CD8-positive, alpha-beta memory T cell (primary cell): ENCODE data around the gene PRDM16. TPM values are rescaled to one million over a fixed set of nuclear protein-coding genes. Genes with fewer than 3 reads are reported as not detected.
A peak's percentile ranks its signal among the peaks of the same experiment; 100 is the strongest.

Source experiments
- CTCF ChIA-PET: fragments of 350-600 bp; sonication (Branson Sonifier 250); formaldehyde crosslinking; loops from one replicate; lab custom pipeline; 2021; ENCODE audit warnings: antibody characterized with exemption; lab: Charles Lee
- POLR2A ChIA-PET: fragments of 350-600 bp; sonication (Branson Sonifier 250); formaldehyde crosslinking; loops from one replicate; lab custom pipeline; 2021; ENCODE audit warnings: antibody characterized with exemption; lab: Charles Lee
- DNase-seq, 5 donors: peaks; one replicate each; pipeline versions ENCODE4 v3.0.0 to v3.0.0-alpha.2; 2020 to 2022; ENCODE audit warnings: mixed read lengths in 1 of 5
- H3K27ac ChIP-seq: one replicate; pipeline ENCODE4 v1.7.0; 2013; ENCODE audit warnings: low read depth, mild to moderate bottlenecking, low read length, moderate library complexity
- H3K27me3 ChIP-seq: 2 replicates; pipeline ENCODE4 v1.7.0; 2013; ENCODE audit warnings: low read length, mild to moderate bottlenecking; ENCODE audit not compliant: insufficient read depth, poor library complexity, severe bottlenecking
- H3K36me3 ChIP-seq: 2 replicates; pipeline ENCODE4 v1.7.0; 2013; ENCODE audit warnings: mild to moderate bottlenecking, low read length, moderate library complexity; ENCODE audit not compliant: insufficient read depth
- H3K4me1 ChIP-seq: 2 replicates; pipeline ENCODE4 v1.7.0; 2013; ENCODE audit warnings: mild to moderate bottlenecking, low read length, moderate library complexity; ENCODE audit not compliant: insufficient read depth
- H3K4me3 ChIP-seq: 2 replicates; pipeline ENCODE4 v1.7.0; 2013; ENCODE audit warnings: mild to moderate bottlenecking, low read length
- H3K9me3 ChIP-seq: 2 replicates; pipeline ENCODE4 v1.7.0; 2013; ENCODE audit warnings: mild to moderate bottlenecking, low read length
- H3K27ac Mint-ChIP-seq, 8 donors: one replicate each; pipeline ENCODE4 v1.8.0; 2020 to 2021; ENCODE audit warnings: mixed read lengths in 8 of 8, mild to moderate bottlenecking in 6 of 8, inconsistent platforms in 3 of 8, moderate library complexity in 3 of 8
- H3K27me3 Mint-ChIP-seq, 2 donors: one replicate each; pipeline ENCODE4 v1.8.0; 2020 to 2021; ENCODE audit warnings: mixed read lengths in 2 of 2, mild to moderate bottlenecking in 1 of 2, moderate library complexity in 1 of 2
- H3K36me3 Mint-ChIP-seq, 3 donors: one replicate each; pipeline ENCODE4 v1.8.0; 2020 to 2021; ENCODE audit warnings: mixed read lengths in 3 of 3, inconsistent platforms in 1 of 3, mild to moderate bottlenecking in 1 of 3
- H3K4me1 Mint-ChIP-seq, 3 donors: one replicate each; pipeline ENCODE4 v1.8.0; 2020 to 2021; ENCODE audit warnings: mixed read lengths in 3 of 3, inconsistent platforms in 1 of 3, mild to moderate bottlenecking in 1 of 3
- H3K4me3 Mint-ChIP-seq, 7 donors: one replicate each; pipeline ENCODE4 v1.8.0; 2020 to 2021; ENCODE audit warnings: mixed read lengths in 7 of 7, mild to moderate bottlenecking in 6 of 7, moderate library complexity in 4 of 7, inconsistent platforms in 2 of 7
- H3K9me3 Mint-ChIP-seq, 5 donors: one replicate each; pipeline ENCODE4 v1.8.0; 2020 to 2022; ENCODE audit warnings: mixed read lengths in 5 of 5, mild to moderate bottlenecking in 3 of 5, moderate library complexity in 2 of 5, inconsistent platforms in 1 of 5
- polyA plus RNA-seq: library from polyadenylated mRNA; unstranded; fragments of 300-500 nt; fragmentation: Illumina TruSeq; gene quantifications from one replicate; pipeline ENCODE4 v1.2.3, GENCODE V29; 2021
- total RNA-seq, 2 experiments: library from RNA; stranded (reverse); gene quantifications; one replicate each; pipeline ENCODE4 v1.2.3, GENCODE V29; 2021

The PRDM16 gene
- total and polyA plus RNA-seq, 3 experiments from 2014 or later = not detected

GRCh38 chr1:3066250-3066711 is 2.7 kb upstream of the PRDM16 start:
- H3K36me3 Mint-ChIP-seq = no peaks in the 10 kb centered on the region
- peaks cover 2 to 15% of the 10 kb centered on the region in 2 donors for H3K27me3 Mint-ChIP-seq
- Histone ChIP-seq H3K4me3 (no peak overlapping the region), H3K9me3 (no peaks in the 10 kb centered on the region), H3K27ac (no peak overlapping the region), H3K36me3 (no peaks in the 10 kb centered on the region), H3K4me1 (no peaks in the 10 kb centered on the region), H3K27me3 (no peaks in the 10 kb centered on the region)
- no peaks in the 10 kb centered on the region for H3K9me3 Mint-ChIP-seq
- no peak overlapping the region for H3K27ac Mint-ChIP-seq
- H3K4me1 Mint-ChIP-seq = peaks cover 1 to 4% (median 3%) of the 10 kb centered on the region in 3 donors
- H3K4me3 Mint-ChIP-seq = peak overlapping the region in 1 of 7 donors; percentile 40
- CTCF ChIA-PET = no interaction called here
- DNase-seq = peak in 1 of 5 donors; percentile 33
- POLR2A ChIA-PET = no interaction called here

- Histone ChIP-seq H3K27ac (no peak overlapping the region), H3K4me1 (no peaks in the 10 kb centered on the region), H3K27me3 (peaks cover 3% of the 10 kb centered on the region), H3K36me3 (no peaks in the 10 kb centered on the region), H3K9me3 (no peaks in the 10 kb centered on the region), H3K4me3 (no peak overlapping the region)
- H3K27me3 Mint-ChIP-seq = peaks cover 3 to 15% of the 10 kb centered on the region in 2 donors
- no peaks in the 10 kb centered on the region for H3K9me3 Mint-ChIP-seq
- peak in 1 of 5 donors; percentile 36 for DNase-seq
- no peaks in the 10 kb centered on the region for H3K36me3 Mint-ChIP-seq
- ChIA-PET CTCF (no interaction called here), POLR2A (no interaction called here)
- H3K27ac Mint-ChIP-seq = no peak overlapping the region
- no peak overlapping the region for H3K4me3 Mint-ChIP-seq
- peaks cover 1 to 4% (median 3%) of the 10 kb centered on the region in 3 donors for H3K4me1 Mint-ChIP-seq
These were observed 2.2 kb upstream of the PRDM16 start for GRCh38 chr1:3066826-3067225.

- no peaks in the 10 kb centered on the region for H3K36me3 Mint-ChIP-seq
- Histone ChIP-seq H3K36me3 (no peaks in the 10 kb centered on the region), H3K4me1 (no peaks in the 10 kb centered on the region), H3K27ac (no peak overlapping the region), H3K27me3 (peaks cover 5% of the 10 kb centered on the region), H3K4me3 (no peak overlapping the region), H3K9me3 (no peaks in the 10 kb centered on the region)
- peaks cover 1 to 4% (median 3%) of the 10 kb centered on the region in 3 donors for H3K4me1 Mint-ChIP-seq
- DNase-seq = peak in 1 of 5 donors; percentile 43
- H3K4me3 Mint-ChIP-seq = peak overlapping the region in 2 of 7 donors; percentile 15
- no peak overlapping the region for H3K27ac Mint-ChIP-seq
- H3K9me3 Mint-ChIP-seq = no peaks in the 10 kb centered on the region
- ChIA-PET POLR2A (no interaction called here), CTCF (no interaction called here)
- H3K27me3 Mint-ChIP-seq = peaks cover 8 to 20% of the 10 kb centered on the region in 2 donors
These were observed 1.7 kb upstream of the PRDM16 start for GRCh38 chr1:3067301-3067670.

GRCh38 chr1:3067671-3068563 is 1.1 kb upstream of the PRDM16 start:
- Mint-ChIP-seq H3K9me3 (no peaks in the 10 kb centered on the region), H3K36me3 (no peaks in the 10 kb centered on the region), H3K27me3 (peaks cover 9 to 22% of the 10 kb centered on the region in 2 donors), H3K27ac (no peak overlapping the region), H3K4me1 (peaks cover 1 to 4% (median 3%) of the 10 kb centered on the region in 3 donors), H3K4me3 (peak overlapping the region in 1 of 7 donors; percentile 15)
- Histone ChIP-seq H3K4me3 (no peak overlapping the region), H3K9me3 (no peaks in the 10 kb centered on the region), H3K27ac (no peak overlapping the region), H3K27me3 (peaks cover 8% of the 10 kb centered on the region), H3K36me3 (no peaks in the 10 kb centered on the region), H3K4me1 (no peaks in the 10 kb centered on the region)
- peak in 1 of 5 donors; percentile 34 for DNase-seq
- ChIA-PET CTCF (no interaction called here), POLR2A (no interaction called here)

- Mint-ChIP-seq H3K9me3 (no peaks in the 10 kb centered on the region), H3K4me1 (peaks cover 1 to 4% (median 3%) of the 10 kb centered on the region in 3 donors), H3K4me3 (peak overlapping the region in 6 of 7 donors; percentile 18 to 62 (median 40)), H3K36me3 (no peaks in the 10 kb centered on the region), H3K27me3 (peaks cover 9 to 28% of the 10 kb centered on the region in 2 donors), H3K27ac (no peak overlapping the region)
- Histone ChIP-seq H3K27ac (no peak overlapping the region), H3K4me1 (no peaks in the 10 kb centered on the region), H3K9me3 (no peaks in the 10 kb centered on the region), H3K36me3 (no peaks in the 10 kb centered on the region), H3K4me3 (no peak overlapping the region), H3K27me3 (peaks cover 8% of the 10 kb centered on the region)
- ChIA-PET CTCF (no interaction called here), POLR2A (no interaction called here)
- peak in 1 of 5 donors; percentile 36 for DNase-seq
These were observed 697 bp downstream of the PRDM16 start for GRCh38 chr1:3069491-3070308.

GRCh38 chr1:3070309-3070643 is 1.3 kb downstream of the PRDM16 start:
- no peak for DNase-seq
- H3K4me3 ChIP-seq = no peak overlapping the region
- no peak overlapping the region for H3K27ac Mint-ChIP-seq
- CTCF ChIA-PET = no interaction called here
- POLR2A ChIA-PET = no interaction called here
- H3K9me3 ChIP-seq = no peaks in the 10 kb centered on the region
- H3K36me3 ChIP-seq = no peaks in the 10 kb centered on the region
- H3K4me1 ChIP-seq = no peaks in the 10 kb centered on the region
- no peak overlapping the region for H3K4me3 Mint-ChIP-seq
- H3K9me3 Mint-ChIP-seq = no peaks in the 10 kb centered on the region
- peaks cover 8% of the 10 kb centered on the region for H3K27me3 ChIP-seq
- peaks cover 1 to 4% (median 3%) of the 10 kb centered on the region in 3 donors for H3K4me1 Mint-ChIP-seq
- H3K27ac ChIP-seq = no peak overlapping the region
- no peaks in the 10 kb centered on the region for H3K36me3 Mint-ChIP-seq
- peaks cover 11 to 32% of the 10 kb centered on the region in 2 donors for H3K27me3 Mint-ChIP-seq

GRCh38 chr1:3070644-3071564 is 1.9 kb downstream of the PRDM16 start:
- Histone ChIP-seq H3K4me1 (no peaks in the 10 kb centered on the region), H3K27ac (no peak overlapping the region), H3K9me3 (no peaks in the 10 kb centered on the region), H3K36me3 (no peaks in the 10 kb centered on the region), H3K4me3 (no peak overlapping the region), H3K27me3 (peaks cover 8% of the 10 kb centered on the region)
- Mint-ChIP-seq H3K4me3 (peak overlapping the region in 2 of 7 donors; percentile 9 to 53), H3K27ac (no peak overlapping the region), H3K27me3 (peaks cover 11 to 29% of the 10 kb centered on the region in 2 donors), H3K4me1 (peaks cover 1 to 4% (median 3%) of the 10 kb centered on the region in 3 donors), H3K36me3 (no peaks in the 10 kb centered on the region), H3K9me3 (no peaks in the 10 kb centered on the region)
- POLR2A ChIA-PET = no interaction called here
- CTCF ChIA-PET = no interaction called here
- DNase-seq = peak in 1 of 5 donors; percentile 39
